Measurements from ENCODE around the gene CDYL.

CDYL gene

DNA sequence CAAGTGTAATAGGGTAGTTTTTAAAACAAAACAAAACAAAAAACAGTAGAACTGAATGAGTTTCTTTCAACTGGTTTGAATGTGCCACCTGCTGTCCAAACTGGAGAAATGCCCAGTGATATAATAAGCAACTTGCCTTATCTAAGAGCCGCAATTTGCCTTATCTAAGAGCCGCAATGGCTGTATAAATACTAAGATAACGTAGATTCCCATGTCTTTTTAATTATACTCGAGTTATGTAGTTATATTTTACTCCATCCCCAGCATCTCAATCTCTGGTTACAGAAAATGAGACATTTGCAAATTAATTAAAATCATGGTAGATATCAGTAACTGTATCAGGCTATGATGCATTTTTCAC, 160.5 kb downstream of the CDYL start:
- peak; percentile 47 for DNase-seq (ENCODE audit: low spot score)

DNA sequence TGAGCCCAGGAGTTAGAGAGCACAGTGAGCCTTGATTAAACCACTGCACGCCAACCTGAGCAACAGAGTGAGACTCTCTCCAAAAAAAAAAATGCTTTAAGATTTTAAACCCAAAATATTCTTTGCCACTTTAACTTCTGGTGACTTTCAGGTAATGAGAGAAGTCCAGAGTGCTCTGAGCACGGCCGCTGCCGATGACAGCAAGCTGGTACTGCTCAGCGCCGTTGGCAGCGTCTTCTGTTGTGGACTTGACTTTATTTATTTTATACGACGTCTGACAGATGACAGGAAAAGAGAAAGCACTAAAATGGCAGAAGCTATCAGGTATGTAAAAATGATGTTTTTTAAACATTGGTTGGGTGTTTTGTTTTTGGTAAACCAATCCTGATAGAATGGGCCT, 161.2 kb downstream of the CDYL start:
- no peak for DNase-seq (ENCODE audit: low spot score)

More for the DNA sequence above, 160.5 kb downstream of the CDYL start:
- TF ChIP-seq, protein P1, sequence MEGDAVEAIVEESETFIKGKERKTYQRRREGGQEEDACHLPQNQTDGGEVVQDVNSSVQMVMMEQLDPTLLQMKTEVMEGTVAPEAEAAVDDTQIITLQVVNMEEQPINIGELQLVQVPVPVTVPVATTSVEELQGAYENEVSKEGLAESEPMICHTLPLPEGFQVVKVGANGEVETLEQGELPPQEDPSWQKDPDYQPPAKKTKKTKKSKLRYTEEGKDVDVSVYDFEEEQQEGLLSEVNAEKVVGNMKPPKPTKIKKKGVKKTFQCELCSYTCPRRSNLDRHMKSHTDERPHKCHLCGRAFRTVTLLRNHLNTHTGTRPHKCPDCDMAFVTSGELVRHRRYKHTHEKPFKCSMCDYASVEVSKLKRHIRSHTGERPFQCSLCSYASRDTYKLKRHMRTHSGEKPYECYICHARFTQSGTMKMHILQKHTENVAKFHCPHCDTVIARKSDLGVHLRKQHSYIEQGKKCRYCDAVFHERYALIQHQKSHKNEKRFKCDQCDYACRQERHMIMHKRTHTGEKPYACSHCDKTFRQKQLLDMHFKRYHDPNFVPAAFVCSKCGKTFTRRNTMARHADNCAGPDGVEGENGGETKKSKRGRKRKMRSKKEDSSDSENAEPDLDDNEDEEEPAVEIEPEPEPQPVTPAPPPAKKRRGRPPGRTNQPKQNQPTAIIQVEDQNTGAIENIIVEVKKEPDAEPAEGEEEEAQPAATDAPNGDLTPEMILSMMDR (IDR thresholded peaks at IDR 0.05; ENCODE audit: extremely low read depth, missing control alignments), result peak; percentile 8

DNA sequence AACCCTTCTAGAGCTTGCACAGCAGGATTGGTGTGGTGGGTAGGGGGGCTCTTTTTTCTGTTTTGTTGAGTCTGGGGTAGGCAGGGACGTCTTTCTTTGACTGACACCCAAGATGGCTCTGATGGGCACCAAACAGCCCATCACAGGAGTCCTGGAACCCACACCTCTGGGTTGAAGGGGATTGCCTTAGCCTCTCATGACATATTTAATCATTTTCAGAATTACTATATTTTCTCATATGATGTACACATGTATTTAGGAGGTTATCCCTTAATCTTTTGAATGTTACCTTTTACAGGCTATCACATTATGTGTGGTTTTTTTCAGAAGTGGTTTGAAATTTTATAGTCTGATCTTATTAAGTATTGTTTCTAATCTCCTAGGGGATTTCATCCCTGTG, 163.0 kb downstream of the CDYL start:
- TF ChIP-seq, protein P1 (IDR thresholded peaks at IDR 0.05; ENCODE audit: extremely low read depth, missing control alignments), result no peak
- DNase-seq (ENCODE audit: low spot score), result no peak

More for the DNA sequence above, 161.2 kb downstream of the CDYL start:
- TF ChIP-seq, protein P1 (IDR thresholded peaks at IDR 0.05; ENCODE audit: extremely low read depth, missing control alignments), result no peak

DNA sequence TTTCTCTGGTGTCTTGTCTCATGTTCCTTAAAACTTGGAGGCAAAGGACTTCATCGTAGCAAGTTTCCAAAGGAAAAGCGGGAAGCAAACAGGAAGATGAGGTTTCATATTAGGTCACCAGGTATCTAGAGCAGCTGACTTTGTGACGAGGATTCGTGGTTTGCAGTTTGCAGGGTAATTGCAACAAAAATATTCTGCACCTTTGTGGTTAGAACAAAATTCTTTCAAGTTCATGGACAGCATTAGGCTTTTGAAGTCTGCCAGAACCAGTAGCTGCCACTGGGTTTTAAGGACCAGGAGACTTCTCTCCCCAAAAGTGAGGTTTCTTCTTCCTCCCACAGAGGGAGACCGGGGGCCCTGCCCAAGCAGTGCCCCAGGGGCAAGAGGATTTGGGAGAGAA, 164.2 kb downstream of the CDYL start:
- TF ChIP-seq, protein P1 (IDR thresholded peaks at IDR 0.05; ENCODE audit: extremely low read depth, missing control alignments), result no peak
- DNase-seq (ENCODE audit: low spot score), result no peak

DNA sequence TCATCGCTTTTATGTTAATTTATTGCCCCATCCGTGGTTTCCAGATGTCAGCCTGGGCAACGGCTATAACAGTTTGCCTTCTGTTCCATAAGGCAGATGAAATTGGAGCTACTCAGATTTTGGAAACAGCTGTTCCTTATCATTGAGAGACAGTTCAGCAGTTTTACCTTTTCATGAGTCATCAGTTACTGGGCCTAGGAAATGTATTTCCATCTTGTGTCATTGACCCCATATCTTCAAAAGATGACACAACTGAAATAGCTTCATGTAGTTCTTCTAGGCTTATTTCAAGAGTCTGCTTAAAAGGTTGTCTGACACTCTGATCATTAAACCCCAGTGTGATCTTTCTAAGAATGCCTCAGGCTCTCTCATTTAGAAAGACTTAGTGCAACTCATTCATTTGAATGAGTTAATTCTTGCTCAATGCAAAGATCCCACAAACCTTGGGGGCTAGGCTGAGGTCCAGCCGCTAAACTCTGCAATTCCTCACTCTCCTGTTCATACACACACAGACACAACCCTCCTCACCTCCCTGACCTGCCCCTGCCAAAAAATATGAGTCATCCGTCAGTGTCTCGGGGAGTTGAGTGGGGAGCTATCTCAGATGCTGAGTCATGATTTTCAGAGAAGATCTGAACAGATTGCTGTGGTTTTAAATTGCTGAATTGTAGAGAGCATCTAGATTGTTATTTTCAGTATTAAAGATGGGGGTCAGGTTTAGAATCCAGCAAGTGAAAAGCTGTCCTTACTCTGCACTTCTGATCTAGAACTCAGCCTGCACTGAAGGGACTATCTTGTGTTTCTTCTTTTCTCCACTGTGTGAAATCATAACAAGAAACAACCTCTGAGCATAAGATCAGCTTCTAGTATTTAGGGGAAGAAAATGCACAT, 165.8 kb downstream of the CDYL start:
- DNase-seq (ENCODE audit: low spot score), result peak; percentile 59
- TF ChIP-seq, protein P1 (IDR thresholded peaks at IDR 0.05; ENCODE audit: extremely low read depth, missing control alignments), result no peak

DNA sequence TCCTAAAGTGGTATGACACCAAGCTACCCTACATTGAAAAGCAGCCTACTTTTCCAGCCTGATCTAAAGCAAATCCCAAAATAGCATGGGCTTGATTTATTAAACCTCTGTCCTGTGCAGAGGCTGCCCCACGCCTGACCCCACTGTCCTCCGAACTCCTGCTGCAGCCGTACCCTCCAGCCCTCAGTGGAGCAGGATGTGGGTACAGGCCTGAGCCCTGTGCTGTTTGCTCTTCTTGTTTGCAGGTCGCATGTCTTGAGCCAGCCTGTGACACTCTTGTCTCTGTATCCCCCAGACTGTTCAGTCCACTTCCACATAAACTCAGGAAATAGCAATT, 166.4 kb downstream of the CDYL start:
- DNase-seq (ENCODE audit: low spot score), result no peak

DNA sequence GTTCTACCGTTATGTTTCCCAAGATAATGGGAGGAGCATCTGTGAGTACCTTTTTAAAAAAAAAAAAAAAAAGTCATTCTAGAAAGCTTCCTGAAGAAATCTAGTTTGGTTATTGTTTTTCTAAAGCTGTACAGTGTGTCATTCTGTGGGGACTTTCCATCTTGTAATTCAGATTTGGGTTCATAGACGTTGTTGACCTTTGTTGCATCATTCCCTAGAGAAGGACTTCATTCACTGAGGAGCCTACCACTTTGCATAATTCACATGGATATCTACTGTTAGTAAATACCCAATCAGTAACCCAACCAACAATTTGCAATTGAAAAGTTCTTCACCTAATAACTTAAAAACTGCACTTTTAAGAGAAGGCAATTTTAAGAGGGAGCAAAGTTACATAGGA, 167.5 kb downstream of the CDYL start:
- DNase-seq (ENCODE audit: low spot score), result no peak
- TF ChIP-seq, protein P1 (IDR thresholded peaks at IDR 0.05; ENCODE audit: extremely low read depth, missing control alignments), result no peak

More for the DNA sequence above, 166.4 kb downstream of the CDYL start:
- TF ChIP-seq, protein P1 (IDR thresholded peaks at IDR 0.05; ENCODE audit: extremely low read depth, missing control alignments), result no peak

All from GM20000 (cell line).